Calu3 (cell line): ENCODE data around the gene NTNG1. TPM values are rescaled to one million over a fixed set of nuclear protein-coding genes. Genes with fewer than 3 reads are reported as not detected.

Experiments used
- BruUV-seq: library from RNA; stranded (reverse); fragments of 400-500 nt; replicated peaks from 2 replicates; lab custom pipeline; 2021; lab: Mats Ljungman, UMichigan
- CTCF ChIA-PET: fragments of 300-600 bp; sonication (Branson Sonifier 250); formaldehyde crosslinking; loops from one replicate; lab custom pipeline; 2022; ENCODE audit warnings: antibody characterized with exemption; lab: Charles Lee
- DNase-seq: peaks from one replicate; pipeline ENCODE4 v3.0.0; 2022
- H3K27ac Mint-ChIP-seq: one replicate; pipeline ENCODE4 v1.8.0; 2022; ENCODE audit warnings: mixed read lengths; ENCODE audit not compliant: unreplicated experiment
- H3K27me3 Mint-ChIP-seq: one replicate; pipeline ENCODE4 v1.8.0; 2022; ENCODE audit warnings: mixed read lengths; ENCODE audit not compliant: unreplicated experiment
- H3K36me3 Mint-ChIP-seq: one replicate; pipeline ENCODE4 v1.8.0; 2022; ENCODE audit warnings: mild to moderate bottlenecking, moderate library complexity, mixed read lengths; ENCODE audit not compliant: insufficient read depth, unreplicated experiment
- H3K4me1 Mint-ChIP-seq: one replicate; pipeline ENCODE4 v1.8.0; 2022; ENCODE audit warnings: mild to moderate bottlenecking, low read depth, mixed read lengths; ENCODE audit not compliant: unreplicated experiment
- H3K4me3 Mint-ChIP-seq: one replicate; pipeline ENCODE4 v1.8.0; 2022; ENCODE audit warnings: mild to moderate bottlenecking, low read depth, moderate library complexity, mixed read lengths; ENCODE audit not compliant: unreplicated experiment
- H3K9me3 Mint-ChIP-seq: one replicate; pipeline ENCODE4 v1.8.0; 2022; ENCODE audit warnings: low read depth, mixed read lengths; ENCODE audit not compliant: unreplicated experiment
- CTCF ChIP-seq: fragments of 200-600 bp; IDR thresholded peaks from one replicate; pipeline ENCODE4 v1.8.0; 2022; ENCODE audit warnings: antibody characterized with exemption; ENCODE audit not compliant: unreplicated experiment
- intact Hi-C: fragments of 100-400 bp; cut with micrococcal nuclease; formaldehyde crosslinking; loops from one replicate; pipeline ENCODE4 v1.10.0; 2022; ENCODE audit not compliant: unreplicated experiment
- total RNA-seq: library from RNA; stranded (reverse); gene quantifications from 2 replicates; pipeline ENCODE4 v1.2.3, GENCODE V29; 2022

NTNG1 gene
- total RNA-seq, 1 experiment from 2014 or later = 2.6 TPM

- no peak for DNase-seq
- Mint-ChIP-seq H3K36me3 (no peaks in the 10 kb centered on the region), H3K9me3 (no peaks in the 10 kb centered on the region), H3K27ac (no peak overlapping the region), H3K4me3 (no peak overlapping the region), H3K4me1 (no peaks in the 10 kb centered on the region), H3K27me3 (no peaks in the 10 kb centered on the region)
- CTCF ChIA-PET = no interaction called here
- no peak for TF ChIP-seq CTCF
- no TSS peak for BruUV-seq
- intact Hi-C loops = no loop called here
Observed at GRCh38 chr1:107096690-107097089, 44.1 kb upstream of the NTNG1 start.

DNA sequence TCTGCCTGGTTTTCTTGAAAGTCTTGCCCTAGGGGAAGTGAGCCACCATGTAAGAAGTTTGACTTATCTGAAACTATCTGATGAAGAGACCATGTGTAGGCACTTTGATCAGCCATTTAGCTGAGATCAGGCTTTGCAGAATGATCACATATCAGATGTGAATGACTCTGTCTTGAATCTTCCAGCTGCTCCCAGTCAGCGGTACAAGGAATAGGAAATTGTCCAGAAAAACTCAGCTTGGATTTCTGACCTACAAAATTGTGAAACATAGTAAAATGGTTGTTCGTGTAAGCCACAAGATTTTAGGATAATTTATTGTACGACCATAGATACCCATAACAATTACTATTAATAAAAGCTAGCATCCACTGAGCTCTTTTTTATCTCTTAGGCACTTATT, 41.9 kb upstream of the NTNG1 start:
- CTCF ChIA-PET = no interaction called here
- BruUV-seq = no TSS peak

GRCh38 chr1:107100331-107100984, 40.4 kb upstream of the NTNG1 start:
- no peak overlapping the region for H3K27ac Mint-ChIP-seq
- H3K36me3 Mint-ChIP-seq = no peaks in the 10 kb centered on the region
- H3K4me1 Mint-ChIP-seq = no peaks in the 10 kb centered on the region
- BruUV-seq = no TSS peak
- no peak for DNase-seq
- TF ChIP-seq CTCF = no peak
- intact Hi-C loops = no loop called here
- H3K27me3 Mint-ChIP-seq = no peaks in the 10 kb centered on the region
- CTCF ChIA-PET = no interaction called here
- no peaks in the 10 kb centered on the region for H3K9me3 Mint-ChIP-seq
- no peak overlapping the region for H3K4me3 Mint-ChIP-seq

More for the DNA sequence above, 41.9 kb upstream of the NTNG1 start:
- Mint-ChIP-seq H3K27me3 (no peaks in the 10 kb centered on the region), H3K4me3 (no peak overlapping the region), H3K9me3 (no peaks in the 10 kb centered on the region), H3K4me1 (no peaks in the 10 kb centered on the region), H3K36me3 (no peaks in the 10 kb centered on the region), H3K27ac (no peak overlapping the region)
- no peak for TF ChIP-seq CTCF
- DNase-seq = no peak
- intact Hi-C loops = no loop called here

DNA sequence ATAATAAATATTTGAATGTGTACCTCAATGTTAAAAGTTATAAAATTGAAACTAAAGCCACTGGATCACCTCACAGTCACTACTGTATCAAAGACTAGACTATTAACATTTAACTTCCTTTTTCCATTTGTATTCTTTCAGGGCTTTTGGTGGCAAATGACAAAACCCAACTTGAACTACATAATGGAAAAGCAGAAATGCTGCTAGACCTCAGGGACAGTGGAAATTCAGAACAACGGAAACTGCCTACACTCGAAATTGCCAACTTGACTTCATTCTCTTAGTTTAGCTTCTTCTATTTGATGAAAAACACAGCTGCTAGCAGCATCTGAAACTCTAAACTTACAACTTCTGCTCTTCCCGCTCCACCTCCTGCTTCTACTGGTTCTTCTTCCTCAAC, 34.9 kb upstream of the NTNG1 start:
- Mint-ChIP-seq H3K36me3 (no peaks in the 10 kb centered on the region), H3K27ac (no peak overlapping the region), H3K9me3 (no peaks in the 10 kb centered on the region), H3K27me3 (no peaks in the 10 kb centered on the region), H3K4me1 (no peaks in the 10 kb centered on the region), H3K4me3 (no peak overlapping the region)
- CTCF ChIA-PET = no interaction called here
- BruUV-seq = no TSS peak
- no peak for DNase-seq
- no peak for TF ChIP-seq CTCF
- intact Hi-C loops = no loop called here
